NCI-H526 (cell line): Measurements from ENCODE around the gene EFNA3.

Experiments
- DNase-seq, 2 experiments: peaks; one replicate each; lab custom pipeline; 2025; lab: John Stamatoyannopoulos, UW

Gene EFNA3

GRCh38 chr1:155133799-155134281 is 55.2 kb downstream of the EFNA3 start:
- DNase-seq, result no peak

GRCh38 chr1:155134322-155134721 is 55.7 kb downstream of the EFNA3 start:
- DNase-seq, result no peak

DNA sequence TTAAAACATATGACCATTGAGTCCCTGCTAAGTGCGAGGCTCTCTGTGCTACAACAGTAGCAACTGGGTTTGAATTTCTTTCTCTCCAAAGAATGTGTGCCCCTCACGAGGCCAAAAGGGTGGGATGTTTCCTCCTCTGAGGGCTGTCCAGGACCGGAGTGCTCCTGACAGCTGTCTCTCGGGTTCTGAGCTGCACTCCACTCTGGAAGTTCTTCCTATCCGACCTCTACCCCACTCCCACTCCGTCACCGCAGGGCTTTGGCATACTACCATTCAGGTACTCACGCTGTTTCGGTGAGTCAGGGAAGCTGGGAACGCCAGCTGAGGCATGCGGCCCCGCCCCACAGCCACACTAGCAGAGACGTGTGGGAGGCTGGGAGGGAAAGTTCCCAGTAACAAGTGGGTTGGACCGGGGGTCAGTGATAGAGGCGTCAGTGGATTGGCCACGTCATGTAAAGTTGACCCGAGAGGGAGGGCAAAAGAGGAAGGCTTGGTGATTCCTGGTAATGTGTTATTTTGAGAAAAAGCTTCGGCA is 56.3 kb downstream of the EFNA3 start:
- DNase-seq, result peak; percentile 71 to 83

GRCh38 chr1:155135415-155136028 is 56.9 kb downstream of the EFNA3 start, which contains the start of gene SLC50A1:
TSS of gene SLC50A1 (plus strand) at chr1:155135852. CDS start at chr1:155135912, 60 bp downstream.
- DNase-seq, result peak; percentile 97 to 100

DNA sequence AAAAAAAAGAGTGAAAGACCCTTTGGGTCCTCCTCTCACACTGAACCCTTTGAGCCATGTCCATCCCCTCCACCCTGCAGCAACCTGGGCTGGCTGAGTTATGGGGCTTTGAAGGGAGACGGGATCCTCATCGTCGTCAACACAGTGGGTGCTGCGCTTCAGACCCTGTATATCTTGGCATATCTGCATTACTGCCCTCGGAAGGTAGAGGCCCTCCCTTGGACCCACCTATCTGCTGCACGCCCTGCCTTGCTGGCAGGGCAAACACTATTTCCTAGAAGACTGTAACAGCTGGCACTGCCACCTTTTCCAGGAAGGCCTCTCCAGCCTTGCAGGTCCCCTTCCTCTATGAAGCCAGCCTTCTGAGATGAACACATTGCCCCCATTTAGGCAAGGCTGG is 58.1 kb downstream of the EFNA3 start:
- DNase-seq, result peak; percentile 41 to 61
